Measurements from ENCODE around the gene KCNH1.

KCNH1 gene

GRCh38 chr1:210676539-210676938 is 457.4 kb downstream of the KCNH1 start:
- no peaks in the 10 kb centered on the region for H3K27me3 ChIP-seq (ENCODE audit: insufficient read depth, low read depth)
- no peaks in the 10 kb centered on the region for H3K36me3 ChIP-seq (ENCODE audit: insufficient read depth)
- TF ChIP-seq CTCF (conservative IDR thresholded peaks at IDR 0.05; ENCODE audit: low read depth, low read length): no peak
- no peak overlapping the region for H3K9ac ChIP-seq
- no peaks in the 10 kb centered on the region for H3K79me2 ChIP-seq (ENCODE audit: insufficient read depth, low read depth)
- no peaks in the 10 kb centered on the region for H4K20me1 ChIP-seq (ENCODE audit: insufficient read depth)
- H3K4me3 ChIP-seq (IDR thresholded peaks at IDR 0.05; ENCODE audit: insufficient read depth, low read depth, low read length): no peak overlapping the region
- H3K27ac ChIP-seq: no peak overlapping the region
- H2AFZ ChIP-seq (ENCODE audit: low read depth): no peak overlapping the region
- H3K4me1 ChIP-seq (ENCODE audit: low read depth, poor library complexity, severe bottlenecking): peaks cover 6% of the 10 kb centered on the region
- H3K4me2 ChIP-seq: no peak overlapping the region

GRCh38 chr1:210674151-210674550 is 459.8 kb downstream of the KCNH1 start:
- no peak overlapping the region for H3K4me2 ChIP-seq
- H3K79me2 ChIP-seq (ENCODE audit: insufficient read depth, low read depth): no peaks in the 10 kb centered on the region
- H2AFZ ChIP-seq (ENCODE audit: low read depth): no peak overlapping the region
- no peaks in the 10 kb centered on the region for H4K20me1 ChIP-seq (ENCODE audit: insufficient read depth)
- no peaks in the 10 kb centered on the region for H3K36me3 ChIP-seq (ENCODE audit: insufficient read depth)
- no peak overlapping the region for H3K27ac ChIP-seq
- peaks cover 6% of the 10 kb centered on the region for H3K4me1 ChIP-seq (ENCODE audit: low read depth, poor library complexity, severe bottlenecking)
- no peaks in the 10 kb centered on the region for H3K27me3 ChIP-seq (ENCODE audit: insufficient read depth, low read depth)
- no peak overlapping the region for H3K4me3 ChIP-seq (IDR thresholded peaks at IDR 0.05; ENCODE audit: insufficient read depth, low read depth, low read length)
- no peak overlapping the region for H3K9ac ChIP-seq
- no peak for TF ChIP-seq CTCF (conservative IDR thresholded peaks at IDR 0.05; ENCODE audit: low read depth, low read length)

GRCh38 chr1:210669951-210670350 is 464.0 kb downstream of the KCNH1 start:
- H3K36me3 ChIP-seq (ENCODE audit: insufficient read depth): no peaks in the 10 kb centered on the region
- no peaks in the 10 kb centered on the region for H3K4me1 ChIP-seq (ENCODE audit: low read depth, poor library complexity, severe bottlenecking)
- no peak overlapping the region for H3K9ac ChIP-seq
- H3K4me2 ChIP-seq: no peak overlapping the region
- TF ChIP-seq CTCF (conservative IDR thresholded peaks at IDR 0.05; ENCODE audit: low read depth, low read length): no peak
- no peaks in the 10 kb centered on the region for H3K27me3 ChIP-seq (ENCODE audit: insufficient read depth, low read depth)
- no peaks in the 10 kb centered on the region for H4K20me1 ChIP-seq (ENCODE audit: insufficient read depth)
- H2AFZ ChIP-seq (ENCODE audit: low read depth): no peak overlapping the region
- H3K4me3 ChIP-seq (IDR thresholded peaks at IDR 0.05; ENCODE audit: insufficient read depth, low read depth, low read length): no peak overlapping the region
- H3K27ac ChIP-seq: no peak overlapping the region
- no peaks in the 10 kb centered on the region for H3K79me2 ChIP-seq (ENCODE audit: insufficient read depth, low read depth)

- Histone ChIP-seq H3K36me3 (ENCODE audit: insufficient read depth) (no peaks in the 10 kb centered on the region), H3K4me3 (IDR thresholded peaks at IDR 0.05; ENCODE audit: insufficient read depth, low read depth, low read length) (no peak overlapping the region), H3K4me2 (no peak overlapping the region), H2AFZ (ENCODE audit: low read depth) (no peak overlapping the region), H3K4me1 (ENCODE audit: low read depth, poor library complexity, severe bottlenecking) (peaks cover 4% of the 10 kb centered on the region), H3K79me2 (ENCODE audit: insufficient read depth, low read depth) (no peaks in the 10 kb centered on the region), H3K27me3 (ENCODE audit: insufficient read depth, low read depth) (no peaks in the 10 kb centered on the region), H3K9ac (no peak overlapping the region), H4K20me1 (ENCODE audit: insufficient read depth) (no peaks in the 10 kb centered on the region), H3K27ac (no peak overlapping the region)
- no peak for TF ChIP-seq CTCF (conservative IDR thresholded peaks at IDR 0.05; ENCODE audit: low read depth, low read length)
These were observed 470.0 kb downstream of the KCNH1 start for GRCh38 chr1:210663730-210664573.
